ENCODE results near the gene SLC10A7.

DNA sequence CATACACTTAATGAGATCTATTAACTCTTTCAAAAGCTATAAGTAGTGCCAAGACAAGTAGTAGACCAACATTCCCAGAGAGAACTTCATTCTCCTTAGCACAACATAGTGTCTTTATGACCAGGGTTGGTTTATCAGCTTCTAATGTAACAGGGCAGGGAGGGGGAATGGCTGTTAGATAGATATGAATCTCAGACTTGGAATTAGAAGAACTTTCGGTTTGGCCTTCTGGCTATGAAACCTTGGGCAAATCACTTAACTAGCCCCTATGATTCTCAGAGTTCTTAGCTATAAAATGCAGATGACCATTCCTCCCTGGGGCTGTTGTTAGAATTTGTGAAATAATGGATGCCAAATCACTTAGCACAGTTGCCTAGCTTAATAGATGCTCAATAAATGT, 132.2 kb downstream of the SLC10A7 start:
- TF ChIP-seq CTCF (conservative IDR thresholded peaks at IDR 0.05; ENCODE audit: low read depth, low read length) (no peak), EZH2 (IDR thresholded peaks at IDR 0.05; ENCODE audit: borderline replicate concordance, low read depth, low read length, poor library complexity, severe bottlenecking) (no peak)
